Suprapubic skin (tissue), 4 donors: ENCODE measurements around the gene ADAP2.

Source experiments
- CTCF ChIP-seq, 2 donors: fragments of 200-600 bp in 1 of 2; fragments of 450-650 bp in 1 of 2; sonication (generic) in 1 of 2; IDR thresholded peaks; one replicate each; pipeline ENCODE4 v1.5.1; 2016 to 2019; ENCODE audit warnings: antibody characterized with exemption in 2 of 2, mild to moderate bottlenecking in 1 of 2, moderate library complexity in 1 of 2
- POLR2A ChIP-seq, 2 donors: fragments of 450-650 bp; IDR thresholded peaks; one replicate each; pipeline ENCODE4 v1.6.1; 2017; ENCODE audit warnings: antibody characterized with exemption in 2 of 2, mild to moderate bottlenecking in 2 of 2, moderate library complexity in 2 of 2
- POLR2AphosphoS5 ChIP-seq, 3 donors: sonication (generic); formaldehyde crosslinking; IDR thresholded peaks; one replicate each; pipeline ENCODE4 v1.6.1; 2017; ENCODE audit warnings: antibody characterized with exemption in 3 of 3

- TF ChIP-seq CTCF (IDR thresholded peaks at IDR 0.05): no peak
- TF ChIP-seq POLR2A (IDR thresholded peaks at IDR 0.05): no peak
- no peak for TF ChIP-seq POLR2AphosphoS5 (IDR thresholded peaks at IDR 0.05)
These were observed 5.7 kb upstream of the ADAP2 start for GRCh38 chr17:30915833-30916611.
